ENCODE measurements around the gene CHI3L2. TPM values are rescaled to one million over a fixed set of nuclear protein-coding genes. Genes with fewer than 3 reads are reported as not detected.
A peak's percentile ranks its signal among the peaks of the same experiment; 100 is the strongest.

The CHI3L2 gene
- total and polyA plus RNA-seq, 11 donors: 1.0 to 23.0 (median 2.1) TPM; not detected in 1

- DNase-seq: no peak
- Histone ChIP-seq H3K9me3 (no peaks in the 10 kb centered on the region), H3K4me3 (no peak overlapping the region), H3K27ac (peak overlapping the region in 2 of 12 donors; percentile 29 to 95), H3K4me1 (peaks cover 0 to 80% (median 2%) of the 10 kb centered on the region in 12 donors), H3K27me3 (peaks cover 0 to 3% (median 0%) of the 10 kb centered on the region in 9 donors), H3K36me3 (peaks cover 0 to 58% (median 16%) of the 10 kb centered on the region in 9 donors)
- 89 to 96% (median 94%) methylated on average over 5 of the region's 5 CpGs for WGBS, 4 donors
- ATAC-seq: peak in 1 of 4 donors; percentile 13
- intact Hi-C loops (cut with DNase I): no loop called here
- TF ChIP-seq CTCF (IDR thresholded peaks at IDR 0.05) (no peak), POLR2A (IDR thresholded peaks at IDR 0.05) (no peak)
Observed at GRCh38 chr1:111192074-111192473, 35.4 kb upstream of the CHI3L2 start.

GRCh38 chr1:111192658-111193519 is 34.6 kb upstream of the CHI3L2 start:
- Histone ChIP-seq H3K36me3 (peaks cover 0 to 50% (median 9%) of the 10 kb centered on the region in 9 donors), H3K27me3 (peaks cover 0 to 3% (median 0%) of the 10 kb centered on the region in 9 donors), H3K27ac (peak overlapping the region in 3 of 12 donors; percentile 24 to 95 (median 29)), H3K4me1 (peaks cover 0 to 88% (median 2%) of the 10 kb centered on the region in 12 donors), H3K9me3 (no peaks in the 10 kb centered on the region), H3K4me3 (peak overlapping the region in 1 of 12 donors; percentile 1)
- TF ChIP-seq CTCF (IDR thresholded peaks at IDR 0.05) (no peak), POLR2A (IDR thresholded peaks at IDR 0.05) (no peak)
- intact Hi-C loops (cut with DNase I): no loop called here
- DNase-seq (no peak), ATAC-seq (peak in 2 of 4 donors; percentile 9 to 52)
- WGBS, 4 donors: 51 to 63% (median 57%) methylated on average over 10 of the region's 10 CpGs

DNA sequence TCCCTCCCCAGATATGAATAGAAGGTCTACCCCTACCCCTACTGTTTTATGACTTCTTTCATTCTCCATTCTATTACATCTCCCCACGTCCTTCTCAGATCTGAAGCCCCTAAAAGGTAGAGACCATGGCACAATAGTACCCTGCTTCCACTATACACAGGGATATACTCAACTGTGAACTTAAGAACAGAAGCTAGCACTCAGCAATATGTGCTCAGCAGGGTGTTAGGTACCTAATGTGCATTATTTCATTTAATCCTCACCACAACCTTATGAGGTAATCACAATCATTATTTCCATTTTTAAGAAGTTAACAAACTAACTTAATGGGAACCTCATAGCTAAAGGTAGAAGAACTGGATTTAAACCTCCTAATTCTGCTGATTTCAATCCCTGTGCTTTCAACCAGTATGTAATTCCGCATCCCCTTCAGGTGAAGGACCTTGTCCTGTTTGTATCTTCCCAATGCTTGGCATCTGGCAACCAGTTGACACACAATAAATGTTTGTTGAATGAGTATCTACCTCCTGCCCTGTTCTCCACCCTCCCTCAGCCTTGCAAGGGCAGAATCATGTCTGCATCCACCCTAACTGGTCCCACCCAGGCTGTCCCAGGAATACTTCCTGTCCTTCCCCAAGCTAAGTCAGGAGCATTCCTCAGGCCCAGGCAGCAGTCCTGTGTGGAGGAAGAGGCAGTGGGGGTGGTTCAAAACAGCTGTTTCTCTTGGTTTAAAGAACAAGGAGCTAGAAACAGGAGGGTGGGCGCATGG is 33.6 kb upstream of the CHI3L2 start:
- Histone ChIP-seq H3K4me3 (no peak overlapping the region), H3K27me3 (peaks cover 0 to 3% (median 0%) of the 10 kb centered on the region in 9 donors), H3K36me3 (peaks cover 0 to 40% (median 0%) of the 10 kb centered on the region in 9 donors), H3K27ac (peak overlapping the region in 1 of 12 donors; percentile 95), H3K4me1 (peaks cover 0 to 96% (median 2%) of the 10 kb centered on the region in 12 donors), H3K9me3 (no peaks in the 10 kb centered on the region)
- DNase-seq: no peak
- no peak for ATAC-seq
- TF ChIP-seq CTCF (IDR thresholded peaks at IDR 0.05): no peak
- TF ChIP-seq POLR2A (IDR thresholded peaks at IDR 0.05): no peak
- intact Hi-C loops (cut with DNase I): no loop called here
- 94 to 99% (median 95%) methylated on average over 3 of the region's 3 CpGs for WGBS, 4 donors

All from heart left ventricle (tissue), 16 donors.